ENCODE data around the gene TGM3.

Gene TGM3

DNA sequence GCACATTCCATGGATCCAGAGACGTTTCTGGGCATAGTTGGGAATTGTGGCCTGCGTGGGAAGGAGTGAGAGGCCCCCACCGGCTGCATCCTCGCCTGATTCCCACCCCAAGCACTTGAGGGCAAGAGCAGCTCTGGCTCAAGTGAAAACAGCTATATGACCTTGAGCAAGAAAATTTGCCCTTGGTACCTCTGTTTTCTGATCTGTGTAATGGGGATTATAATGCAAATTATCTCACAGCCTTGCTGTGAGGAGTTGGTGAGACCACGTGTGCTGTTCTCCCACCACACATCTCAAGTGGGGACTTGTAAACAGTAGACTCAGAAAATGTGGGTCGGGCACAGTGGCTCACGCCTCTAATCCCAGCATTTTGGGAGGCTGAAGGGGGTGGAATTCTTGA is 85.5 kb downstream of the TGM3 start:
- H3K4ac ChIP-seq (ENCODE audit: low read length) = no peak overlapping the region
- H2BK5ac ChIP-seq (ENCODE audit: low read length) = no peak overlapping the region
- no peak overlapping the region for H3K14ac ChIP-seq (ENCODE audit: low read length)
- no peak overlapping the region for H3K27ac ChIP-seq (replicated peaks; ENCODE audit: low read length)
- H4K8ac ChIP-seq (ENCODE audit: low read depth, low read length) = no peak overlapping the region
- H3K9me3 ChIP-seq (replicated peaks in 1 of 2; ENCODE audit: control insufficient read depth in 2 of 2, insufficient read depth in 1 of 2, low read depth in 1 of 2, low read length in 2 of 2) = no peaks in the 10 kb centered on the region
- no peak for DNase-seq (ENCODE audit: low spot score)
- H2AFZ ChIP-seq (ENCODE audit: low read length) = no peak overlapping the region
- WGBS, 2 donors (ENCODE audit: extremely low coverage in 2 of 2, insufficient read length in 2 of 2, insufficient replicate concordance in 1 of 2) = no CpG with 5 or more reads among the region's 7 CpGs
- H3K27me3 ChIP-seq (ENCODE audit: control insufficient read depth in 3 of 3, insufficient read depth in 3 of 3, low read depth in 1 of 3, low read length in 3 of 3) = no peaks in the 10 kb centered on the region
- H3K36me3 ChIP-seq (replicated peaks in 1 of 2; ENCODE audit: control insufficient read depth in 2 of 2, insufficient read depth in 2 of 2, low read length in 2 of 2) = no peaks in the 10 kb centered on the region
- H2BK15ac ChIP-seq (ENCODE audit: low read length) = no peak overlapping the region
- H2BK12ac ChIP-seq (ENCODE audit: low read length) = no peak overlapping the region
- H3K9ac ChIP-seq (ENCODE audit: low read depth, low read length, poor library complexity) = no peak overlapping the region
- H4K91ac ChIP-seq (ENCODE audit: low read depth, low read length, poor library complexity) = no peak overlapping the region
- no peak overlapping the region for H3K4me3 ChIP-seq (ENCODE audit: low read length in 2 of 2)
- no peak overlapping the region for H2BK120ac ChIP-seq (ENCODE audit: low read depth, low read length)
- no peak overlapping the region for H2AK5ac ChIP-seq (ENCODE audit: low read depth, low read length)
- no peaks in the 10 kb centered on the region for H3K79me1 ChIP-seq (ENCODE audit: low read depth, low read length)
- H3K4me1 ChIP-seq (ENCODE audit: control insufficient read depth in 2 of 2, insufficient read depth in 1 of 2, low read depth in 1 of 2, low read length in 2 of 2) = peaks cover 0 to 8% of the 10 kb centered on the region in 2 donors
- H3K18ac ChIP-seq (ENCODE audit: low read length) = no peak overlapping the region
- H3K23ac ChIP-seq (ENCODE audit: low read depth, low read length, poor library complexity) = no peak overlapping the region
- H3K4me2 ChIP-seq (ENCODE audit: insufficient read depth, low read length, poor library complexity, severe bottlenecking) = no peak overlapping the region

DNA sequence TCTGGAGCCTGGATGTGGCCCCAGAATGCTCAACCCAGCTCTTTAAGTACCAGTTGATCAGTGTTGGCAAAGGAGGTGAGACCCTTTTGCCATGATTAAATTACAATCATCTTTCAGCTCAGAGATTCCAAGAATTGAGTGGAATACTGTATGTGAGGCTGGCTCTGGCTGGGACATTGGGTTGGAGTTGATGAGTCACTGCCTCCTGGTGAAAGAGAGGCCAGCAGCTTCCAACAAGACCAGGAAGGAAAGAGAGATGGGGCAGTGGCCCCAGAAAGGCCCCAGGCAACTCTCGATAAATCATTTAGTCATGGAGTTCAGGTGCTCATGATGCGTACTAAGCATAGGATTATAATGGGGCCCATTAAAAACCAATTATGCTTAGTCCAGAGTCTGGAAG is 87.0 kb downstream of the TGM3 start:
- Histone ChIP-seq H2BK120ac (ENCODE audit: low read depth, low read length) (no peak overlapping the region), H4K8ac (ENCODE audit: low read depth, low read length) (no peak overlapping the region), H3K9me3 (replicated peaks in 1 of 2; ENCODE audit: control insufficient read depth in 2 of 2, insufficient read depth in 1 of 2, low read depth in 1 of 2, low read length in 2 of 2) (peaks cover 0 to 5% of the 10 kb centered on the region in 2 donors), H2AK5ac (ENCODE audit: low read depth, low read length) (no peak overlapping the region), H3K4me1 (ENCODE audit: control insufficient read depth in 2 of 2, insufficient read depth in 1 of 2, low read depth in 1 of 2, low read length in 2 of 2) (peaks cover 0 to 8% of the 10 kb centered on the region in 2 donors), H2BK15ac (ENCODE audit: low read length) (no peak overlapping the region), H2AFZ (ENCODE audit: low read length) (no peak overlapping the region), H3K18ac (ENCODE audit: low read length) (no peak overlapping the region), H3K14ac (ENCODE audit: low read length) (no peak overlapping the region), H3K23ac (ENCODE audit: low read depth, low read length, poor library complexity) (no peak overlapping the region), H4K91ac (ENCODE audit: low read depth, low read length, poor library complexity) (no peak overlapping the region), H2BK5ac (ENCODE audit: low read length) (no peak overlapping the region), H3K27me3 (ENCODE audit: control insufficient read depth in 3 of 3, insufficient read depth in 3 of 3, low read depth in 1 of 3, low read length in 3 of 3) (no peaks in the 10 kb centered on the region), H3K27ac (replicated peaks; ENCODE audit: low read length) (no peak overlapping the region), H3K79me1 (ENCODE audit: low read depth, low read length) (no peaks in the 10 kb centered on the region), H3K4ac (ENCODE audit: low read length) (no peak overlapping the region), H3K4me3 (ENCODE audit: low read length in 2 of 2) (no peak overlapping the region), H3K4me2 (ENCODE audit: insufficient read depth, low read length, poor library complexity, severe bottlenecking) (no peak overlapping the region), H3K9ac (ENCODE audit: low read depth, low read length, poor library complexity) (no peak overlapping the region), H2BK12ac (ENCODE audit: low read length) (no peak overlapping the region), H3K36me3 (replicated peaks in 1 of 2; ENCODE audit: control insufficient read depth in 2 of 2, insufficient read depth in 2 of 2, low read length in 2 of 2) (no peaks in the 10 kb centered on the region)
- no peak for DNase-seq (ENCODE audit: low spot score)
- no CpG with 5 or more reads among the region's 2 CpGs for WGBS, 2 donors (ENCODE audit: extremely low coverage in 2 of 2, insufficient read length in 2 of 2, insufficient replicate concordance in 1 of 2)

DNA sequence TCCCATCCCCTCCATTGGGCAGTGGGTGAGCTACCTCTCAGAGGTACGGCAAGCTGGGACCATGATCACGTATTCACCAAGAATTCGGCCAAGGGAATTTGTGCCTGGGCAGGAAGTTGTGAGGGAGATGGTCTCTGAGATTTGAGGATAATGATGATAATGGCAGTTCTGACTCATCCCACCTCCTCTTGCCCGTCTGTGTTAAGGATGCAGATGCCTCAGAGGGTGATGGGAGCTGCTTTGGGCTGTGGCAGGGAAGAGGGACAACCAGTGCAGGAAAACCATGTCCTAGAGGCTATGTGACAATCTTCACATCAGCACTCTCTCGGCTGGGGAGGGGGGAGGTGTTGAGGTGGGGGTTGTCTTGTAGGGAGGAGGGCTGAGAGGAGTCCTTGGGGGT is 89.2 kb downstream of the TGM3 start:
- no peak overlapping the region for H2AFZ ChIP-seq (ENCODE audit: low read length)
- WGBS, 2 donors (ENCODE audit: extremely low coverage in 2 of 2, insufficient read length in 2 of 2, insufficient replicate concordance in 1 of 2) = no CpG with 5 or more reads among the region's 5 CpGs
- H3K4me1 ChIP-seq (ENCODE audit: control insufficient read depth in 2 of 2, insufficient read depth in 1 of 2, low read depth in 1 of 2, low read length in 2 of 2) = peaks cover 0 to 3% of the 10 kb centered on the region in 2 donors

DNA sequence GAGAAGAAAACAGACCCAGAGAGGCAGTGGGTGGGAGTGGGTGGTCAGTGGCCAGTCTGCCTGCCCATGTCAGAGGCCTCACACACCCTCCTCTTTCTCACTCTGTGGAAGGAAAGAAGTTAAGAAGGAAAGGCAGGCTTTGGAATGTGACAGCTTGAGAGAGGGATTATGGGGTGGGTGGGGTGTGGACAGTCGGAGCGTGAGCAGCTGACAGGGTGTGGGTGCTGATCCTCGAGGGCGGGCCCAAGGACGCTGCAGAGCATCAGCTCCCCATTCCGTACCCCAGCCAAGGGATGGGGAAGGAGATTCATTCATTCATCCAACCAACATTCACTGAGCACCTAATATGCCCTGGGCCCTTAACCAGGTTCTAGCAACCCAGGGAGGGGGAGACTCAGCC is 89.7 kb downstream of the TGM3 start:
- H3K18ac ChIP-seq (ENCODE audit: low read length) = no peak overlapping the region

More for the DNA sequence above, 89.2 kb downstream of the TGM3 start:
- H3K27ac ChIP-seq (replicated peaks; ENCODE audit: low read length) = no peak overlapping the region
- no peak overlapping the region for H4K8ac ChIP-seq (ENCODE audit: low read depth, low read length)
- H3K4me3 ChIP-seq (ENCODE audit: low read length in 2 of 2) = no peak overlapping the region
- H3K4ac ChIP-seq (ENCODE audit: low read length) = no peak overlapping the region
- H3K18ac ChIP-seq (ENCODE audit: low read length) = no peak overlapping the region
- no peak overlapping the region for H3K9ac ChIP-seq (ENCODE audit: low read depth, low read length, poor library complexity)
- H3K9me3 ChIP-seq (replicated peaks in 1 of 2; ENCODE audit: control insufficient read depth in 2 of 2, insufficient read depth in 1 of 2, low read depth in 1 of 2, low read length in 2 of 2) = peaks cover 0 to 5% of the 10 kb centered on the region in 2 donors
- DNase-seq (ENCODE audit: low spot score) = no peak
- no peak overlapping the region for H3K14ac ChIP-seq (ENCODE audit: low read length)
- no peak overlapping the region for H3K23ac ChIP-seq (ENCODE audit: low read depth, low read length, poor library complexity)
- no peak overlapping the region for H2AK5ac ChIP-seq (ENCODE audit: low read depth, low read length)
- H2BK5ac ChIP-seq (ENCODE audit: low read length) = no peak overlapping the region
- H3K79me1 ChIP-seq (ENCODE audit: low read depth, low read length) = no peaks in the 10 kb centered on the region
- H2BK120ac ChIP-seq (ENCODE audit: low read depth, low read length) = no peak overlapping the region
- H3K36me3 ChIP-seq (replicated peaks in 1 of 2; ENCODE audit: control insufficient read depth in 2 of 2, insufficient read depth in 2 of 2, low read length in 2 of 2) = no peaks in the 10 kb centered on the region
- H3K4me2 ChIP-seq (ENCODE audit: insufficient read depth, low read length, poor library complexity, severe bottlenecking) = no peak overlapping the region
- H4K91ac ChIP-seq (ENCODE audit: low read depth, low read length, poor library complexity) = no peak overlapping the region
- H2BK15ac ChIP-seq (ENCODE audit: low read length) = no peak overlapping the region
- H3K27me3 ChIP-seq (ENCODE audit: control insufficient read depth in 3 of 3, insufficient read depth in 3 of 3, low read depth in 1 of 3, low read length in 3 of 3) = no peaks in the 10 kb centered on the region
- H2BK12ac ChIP-seq (ENCODE audit: low read length) = no peak overlapping the region

More for the DNA sequence above, 89.7 kb downstream of the TGM3 start:
- H2AFZ ChIP-seq (ENCODE audit: low read length) = no peak overlapping the region
- H3K9ac ChIP-seq (ENCODE audit: low read depth, low read length, poor library complexity) = no peak overlapping the region
- H2BK5ac ChIP-seq (ENCODE audit: low read length) = no peak overlapping the region
- peaks cover 0 to under 1% (median 0%) of the 10 kb centered on the region in 3 experiments for H3K27me3 ChIP-seq (ENCODE audit: control insufficient read depth in 3 of 3, insufficient read depth in 3 of 3, low read depth in 1 of 3, low read length in 3 of 3)
- H3K14ac ChIP-seq (ENCODE audit: low read length) = no peak overlapping the region
- H2BK12ac ChIP-seq (ENCODE audit: low read length) = no peak overlapping the region
- no CpG with 5 or more reads among the region's 6 CpGs for WGBS, 2 donors (ENCODE audit: extremely low coverage in 2 of 2, insufficient read length in 2 of 2, insufficient replicate concordance in 1 of 2)
- peaks cover 0 to 5% of the 10 kb centered on the region in 2 donors for H3K9me3 ChIP-seq (replicated peaks in 1 of 2; ENCODE audit: control insufficient read depth in 2 of 2, insufficient read depth in 1 of 2, low read depth in 1 of 2, low read length in 2 of 2)
- H3K27ac ChIP-seq (replicated peaks; ENCODE audit: low read length) = no peak overlapping the region
- H3K79me1 ChIP-seq (ENCODE audit: low read depth, low read length) = no peaks in the 10 kb centered on the region
- H3K4me1 ChIP-seq (ENCODE audit: control insufficient read depth in 2 of 2, insufficient read depth in 1 of 2, low read depth in 1 of 2, low read length in 2 of 2) = no peaks in the 10 kb centered on the region
- H3K23ac ChIP-seq (ENCODE audit: low read depth, low read length, poor library complexity) = no peak overlapping the region
- H2BK120ac ChIP-seq (ENCODE audit: low read depth, low read length) = no peak overlapping the region
- no peak overlapping the region for H4K91ac ChIP-seq (ENCODE audit: low read depth, low read length, poor library complexity)
- H2BK15ac ChIP-seq (ENCODE audit: low read length) = no peak overlapping the region
- no peak overlapping the region for H3K4me3 ChIP-seq (ENCODE audit: low read length in 2 of 2)
- no peak overlapping the region for H3K4ac ChIP-seq (ENCODE audit: low read length)
- no peak overlapping the region for H2AK5ac ChIP-seq (ENCODE audit: low read depth, low read length)
- no peak overlapping the region for H3K4me2 ChIP-seq (ENCODE audit: insufficient read depth, low read length, poor library complexity, severe bottlenecking)
- no peak for DNase-seq (ENCODE audit: low spot score)
- H3K36me3 ChIP-seq (replicated peaks in 1 of 2; ENCODE audit: control insufficient read depth in 2 of 2, insufficient read depth in 2 of 2, low read length in 2 of 2) = no peaks in the 10 kb centered on the region
- no peak overlapping the region for H4K8ac ChIP-seq (ENCODE audit: low read depth, low read length)
